Central memory CD8-positive, alpha-beta T cell (primary cell): Measurements from ENCODE around the gene MPP3.

Experiments
- ATAC-seq: fragments of 150-1000 bp; cut with Tn5 transposase; replicated peaks from 2 replicates; pipeline ENCODE4 v1.10.0; 2022; ENCODE audit warnings: mild to moderate bottlenecking, moderate FRiP score, moderate number of reproducible peaks; ENCODE audit not compliant: poor library complexity, severe bottlenecking; ENCODE audit errors: extremely low read depth
- DNase-seq, 2 donors: peaks; one replicate each; pipeline ENCODE4 v3.0.0; 2021; ENCODE audit warnings: low spot score in 2 of 2
- H3K27ac Mint-ChIP-seq: one replicate; pipeline ENCODE4 v1.8.0; 2022; ENCODE audit warnings: low read depth, mild to moderate bottlenecking, moderate library complexity, mixed read lengths
- H3K27me3 Mint-ChIP-seq: one replicate; pipeline ENCODE4 v1.8.0; 2022; ENCODE audit warnings: mixed read lengths
- H3K36me3 Mint-ChIP-seq: one replicate; pipeline ENCODE4 v1.8.0; 2022; ENCODE audit warnings: mild to moderate bottlenecking, moderate library complexity, mixed read lengths; ENCODE audit not compliant: insufficient read depth
- H3K4me1 Mint-ChIP-seq: one replicate; pipeline ENCODE4 v1.8.0; 2022; ENCODE audit warnings: mixed read lengths
- H3K4me3 Mint-ChIP-seq: one replicate; pipeline ENCODE4 v1.8.0; 2022; ENCODE audit warnings: mild to moderate bottlenecking, moderate library complexity, mixed read lengths
- H3K9me3 Mint-ChIP-seq: one replicate; pipeline ENCODE4 v1.8.0; 2022; ENCODE audit warnings: mixed read lengths

Gene MPP3

DNA sequence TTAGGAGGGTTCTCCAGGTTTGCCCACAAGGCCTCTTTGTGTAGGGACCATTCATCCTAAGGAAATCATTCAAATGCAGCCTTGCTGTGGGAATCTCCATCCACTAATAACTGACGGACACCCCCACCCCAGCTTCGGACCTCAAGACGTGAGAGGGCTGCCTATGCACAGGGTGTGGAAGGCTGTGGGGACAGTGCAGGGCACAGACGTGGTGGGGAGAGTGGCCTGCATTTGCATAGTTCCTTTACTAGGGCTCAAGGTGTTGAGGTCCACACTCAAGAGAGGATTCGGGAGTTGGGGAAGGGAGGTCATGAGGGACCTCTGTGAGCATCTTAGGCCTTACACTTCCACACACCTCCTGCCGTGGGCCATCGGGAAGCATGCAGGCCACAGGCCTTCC is 64.0 kb downstream of the MPP3 start:
- H3K36me3 Mint-ChIP-seq, result peaks cover 6% of the 10 kb centered on the region
- ATAC-seq, result no peak
- no peak overlapping the region for H3K4me3 Mint-ChIP-seq
- DNase-seq, result no peak
- peaks cover 13% of the 10 kb centered on the region for H3K4me1 Mint-ChIP-seq
- H3K27ac Mint-ChIP-seq, result no peak overlapping the region
- H3K9me3 Mint-ChIP-seq, result no peaks in the 10 kb centered on the region
- no peaks in the 10 kb centered on the region for H3K27me3 Mint-ChIP-seq

DNA sequence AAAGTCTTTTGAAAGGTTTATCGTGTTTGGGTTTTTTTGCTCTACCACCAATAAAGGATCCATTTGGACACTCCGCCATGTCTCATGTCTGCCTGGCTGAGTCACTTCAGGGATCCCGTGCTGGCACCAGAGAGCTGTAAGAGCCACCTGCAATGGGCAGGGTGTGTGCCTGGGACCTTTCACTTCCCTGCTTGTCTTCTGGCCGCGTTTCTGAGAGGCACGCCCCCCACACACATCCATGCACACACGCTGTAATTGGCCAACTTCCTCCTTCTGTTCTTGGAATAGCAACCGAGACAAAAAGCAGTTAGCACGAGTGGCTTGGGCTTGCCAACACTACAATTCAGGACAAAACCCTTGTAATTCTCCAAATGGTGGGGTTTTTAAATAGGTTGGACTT is 64.6 kb downstream of the MPP3 start:
- Mint-ChIP-seq H3K9me3 (no peaks in the 10 kb centered on the region), H3K4me3 (no peak overlapping the region), H3K27ac (no peak overlapping the region), H3K27me3 (no peaks in the 10 kb centered on the region), H3K36me3 (peaks cover 6% of the 10 kb centered on the region), H3K4me1 (peaks cover 11% of the 10 kb centered on the region)
- ATAC-seq, result no peak
- DNase-seq, result no peak

DNA sequence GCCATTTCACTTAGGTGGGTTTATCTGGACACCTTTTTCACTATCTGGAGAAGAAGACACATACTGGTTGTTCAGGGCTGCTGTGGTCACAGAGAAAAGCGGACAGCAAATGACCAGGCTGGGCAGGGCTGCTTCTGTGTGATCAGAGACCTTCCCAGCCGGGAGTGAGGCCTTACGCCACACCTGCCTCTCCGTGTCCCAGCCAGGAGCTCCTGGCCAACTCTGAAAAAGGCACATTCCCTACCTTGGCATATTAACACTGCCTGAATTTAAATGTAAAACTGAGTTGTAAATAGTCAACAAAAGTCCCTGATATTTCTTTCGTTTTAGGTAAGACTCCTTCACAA is 65.3 kb downstream of the MPP3 start:
- no peaks in the 10 kb centered on the region for H3K9me3 Mint-ChIP-seq
- H3K4me1 Mint-ChIP-seq, result peaks cover 4% of the 10 kb centered on the region
- H3K36me3 Mint-ChIP-seq, result peaks cover 2% of the 10 kb centered on the region
- no peak overlapping the region for H3K27ac Mint-ChIP-seq
- H3K4me3 Mint-ChIP-seq, result no peak overlapping the region
- H3K27me3 Mint-ChIP-seq, result no peaks in the 10 kb centered on the region
- ATAC-seq (no peak), DNase-seq (no peak)

DNA sequence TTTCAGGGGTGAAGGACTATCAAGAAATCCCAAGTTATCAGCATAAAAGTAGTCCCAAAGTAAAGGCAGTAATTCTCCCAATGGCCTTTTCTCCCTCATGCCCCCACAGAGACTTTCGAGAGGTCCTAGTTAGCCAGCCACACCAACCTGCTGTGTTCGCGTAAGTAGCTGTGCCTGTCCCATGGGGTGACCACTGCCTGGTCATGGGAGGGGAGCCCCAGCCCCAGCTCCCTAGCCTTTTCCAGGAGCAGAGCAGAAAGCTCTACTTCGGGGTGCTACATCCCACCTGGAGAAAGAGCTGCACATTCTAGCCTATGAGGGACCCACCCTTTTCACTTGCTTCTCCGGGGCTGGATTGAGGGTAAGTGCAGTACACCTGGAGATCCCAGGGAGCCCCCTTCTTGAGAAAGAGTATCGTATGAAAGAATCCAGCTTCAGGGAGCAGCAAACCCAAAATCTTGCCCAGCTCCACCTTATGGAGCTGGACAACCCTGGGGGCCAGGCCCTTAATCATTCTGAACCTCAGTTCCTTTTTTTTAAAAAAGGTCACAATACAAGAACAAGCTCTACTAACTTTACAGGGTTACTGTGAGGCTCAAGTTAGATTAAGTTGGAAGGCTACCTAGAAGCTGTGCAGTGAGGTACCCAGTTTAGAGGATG is 65.8 kb downstream of the MPP3 start:
- no peaks in the 10 kb centered on the region for H3K4me1 Mint-ChIP-seq
- H3K4me3 Mint-ChIP-seq, result no peak overlapping the region

DNA sequence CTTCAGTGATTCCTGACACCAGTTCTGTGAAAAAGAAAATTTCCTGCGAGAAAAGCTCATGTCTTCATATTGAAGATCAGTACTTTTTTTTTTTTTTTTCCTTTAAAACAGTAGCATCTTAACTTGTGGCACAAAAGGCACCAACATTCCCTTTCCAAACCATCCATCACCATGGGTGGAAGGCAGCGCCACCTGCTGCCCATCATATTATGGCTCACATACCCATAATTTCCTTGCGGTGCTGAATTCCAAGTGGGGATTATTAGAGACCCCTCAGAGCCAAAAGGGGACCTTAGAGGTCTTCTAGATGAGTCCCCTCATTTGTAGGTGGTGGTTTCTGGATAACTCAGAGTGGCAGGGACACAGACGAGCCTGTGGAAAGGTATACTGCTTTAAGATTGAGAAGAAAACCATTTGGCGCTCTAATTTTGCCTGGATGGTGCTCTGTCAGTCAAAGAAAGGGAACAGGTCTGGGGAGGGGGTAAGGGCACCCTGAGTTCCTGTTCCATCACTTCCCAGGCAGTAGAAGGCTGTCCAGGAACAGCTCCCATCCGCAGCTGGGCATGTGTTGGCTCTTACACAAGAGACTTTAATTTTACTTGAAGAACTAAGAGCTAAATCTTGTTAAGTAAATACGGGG is 66.4 kb downstream of the MPP3 start:
- ATAC-seq (no peak), DNase-seq (peak in 1 of 2 donors; percentile 40)
- Mint-ChIP-seq H3K4me1 (no peaks in the 10 kb centered on the region), H3K27me3 (no peaks in the 10 kb centered on the region), H3K36me3 (peaks cover 2% of the 10 kb centered on the region), H3K4me3 (no peak overlapping the region), H3K9me3 (no peaks in the 10 kb centered on the region), H3K27ac (no peak overlapping the region)

More for the DNA sequence above, 65.8 kb downstream of the MPP3 start:
- Mint-ChIP-seq H3K9me3 (no peaks in the 10 kb centered on the region), H3K27me3 (no peaks in the 10 kb centered on the region), H3K36me3 (peaks cover 2% of the 10 kb centered on the region), H3K27ac (no peak overlapping the region)
- DNase-seq, result no peak
- no peak for ATAC-seq

DNA sequence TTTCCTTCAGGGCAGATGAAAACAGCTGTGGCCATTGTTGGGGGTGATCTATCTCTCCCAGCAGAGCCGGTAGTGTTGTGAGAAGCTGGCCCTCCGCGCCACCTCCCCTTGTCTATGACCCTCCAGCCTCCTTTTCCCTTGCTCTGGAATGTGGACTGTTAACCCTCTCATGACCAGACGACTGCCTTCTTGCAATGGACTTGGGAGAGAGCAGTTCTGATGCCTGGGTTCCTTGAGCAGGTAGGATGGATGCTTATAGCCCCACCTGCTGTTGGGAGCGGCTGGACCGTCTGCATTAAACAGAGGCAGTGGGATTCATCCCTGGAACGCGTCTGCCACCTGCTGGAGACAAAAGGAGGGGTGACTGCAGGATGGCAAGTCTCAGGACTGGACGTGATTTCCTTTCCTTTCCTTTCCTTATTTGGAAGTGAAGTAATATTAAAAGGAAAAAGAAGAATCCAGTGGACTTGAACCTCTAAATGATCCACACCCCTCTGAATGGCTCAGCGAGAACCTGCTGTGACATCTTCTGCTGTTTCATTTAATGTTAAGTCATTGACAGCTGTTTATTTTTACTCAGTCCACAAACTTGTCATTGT is 72.6 kb downstream of the MPP3 start:
- peaks cover 39% of the 10 kb centered on the region for H3K27me3 Mint-ChIP-seq
- ATAC-seq (peak; percentile 56), DNase-seq (peak; percentile 79 to 81)
- no peak overlapping the region for H3K27ac Mint-ChIP-seq
- H3K36me3 Mint-ChIP-seq, result peaks cover 1% of the 10 kb centered on the region
- no peaks in the 10 kb centered on the region for H3K9me3 Mint-ChIP-seq
- H3K4me3 Mint-ChIP-seq, result no peak overlapping the region
- no peaks in the 10 kb centered on the region for H3K4me1 Mint-ChIP-seq

DNA sequence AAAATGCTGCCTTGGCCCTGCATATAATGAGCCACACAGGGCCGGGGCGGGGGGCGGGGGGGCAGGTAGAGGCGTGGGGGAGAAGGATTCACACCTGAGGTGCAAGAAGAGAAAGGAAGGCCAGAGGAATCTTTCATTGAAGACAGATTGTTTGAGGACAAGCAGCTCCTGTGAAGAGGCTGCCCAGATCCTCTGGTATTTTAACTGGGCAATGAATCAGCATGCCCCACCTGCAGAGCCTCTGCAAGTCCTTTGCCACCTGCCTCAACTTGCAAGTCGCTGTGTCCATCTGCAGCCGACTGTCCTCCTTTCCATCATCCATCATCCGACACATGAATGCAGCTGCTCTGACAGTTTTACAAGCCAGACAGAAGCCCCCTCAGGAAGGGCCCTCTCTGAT is 73.1 kb downstream of the MPP3 start:
- Mint-ChIP-seq H3K4me1 (no peaks in the 10 kb centered on the region), H3K36me3 (peaks cover 1% of the 10 kb centered on the region), H3K27ac (no peak overlapping the region), H3K4me3 (no peak overlapping the region), H3K9me3 (no peaks in the 10 kb centered on the region), H3K27me3 (peaks cover 40% of the 10 kb centered on the region)
- no peak for ATAC-seq
- no peak for DNase-seq

DNA sequence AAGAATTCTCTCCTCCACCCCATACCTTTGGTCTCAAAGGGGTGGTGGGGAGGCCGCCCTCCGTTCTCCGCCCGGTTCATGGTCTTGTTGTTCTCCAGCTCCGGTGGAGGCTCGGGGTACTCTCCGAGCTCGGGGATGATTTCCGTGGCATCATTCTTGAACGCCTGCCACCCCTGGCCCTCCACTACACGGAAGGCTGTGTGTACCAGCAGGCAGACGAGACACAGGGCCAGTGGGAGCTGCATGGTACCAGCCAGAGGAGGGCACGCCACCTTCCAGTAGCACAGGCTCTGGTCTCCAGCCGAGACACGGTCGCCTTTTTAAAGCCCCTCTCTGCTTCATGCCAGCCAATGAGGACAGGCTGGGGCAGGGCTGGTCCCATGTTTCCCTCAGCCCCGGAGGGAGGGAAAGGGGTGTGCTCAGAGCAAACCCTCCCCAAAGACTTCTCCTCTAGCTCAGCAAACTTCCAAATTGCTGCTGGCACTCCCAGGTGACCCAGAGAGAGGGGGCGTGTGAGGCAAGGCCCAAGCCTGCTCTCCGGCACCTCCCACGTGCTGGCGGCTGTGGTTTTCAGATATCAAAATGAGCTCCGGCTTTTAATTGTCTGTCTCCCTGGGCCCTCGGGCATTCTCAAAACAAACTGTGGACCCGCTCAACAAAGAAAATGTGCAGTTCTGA is 74.3 kb downstream of the MPP3 start, which contains the start of gene SOST:
SOST (minus strand) TSS at position 295 of the 678 bp plus-strand sequence; CDS start at position 245, 50 bp downstream.
- ATAC-seq, result no peak
- Mint-ChIP-seq H3K36me3 (peaks cover 1% of the 10 kb centered on the region), H3K27me3 (peaks cover 48% of the 10 kb centered on the region), H3K4me1 (peaks cover 5% of the 10 kb centered on the region), H3K4me3 (no peak within 1 kb of the TSS), H3K27ac (no peak within 1 kb of the TSS), H3K9me3 (no peaks in the 10 kb centered on the region)
- DNase-seq, result no peak

DNA sequence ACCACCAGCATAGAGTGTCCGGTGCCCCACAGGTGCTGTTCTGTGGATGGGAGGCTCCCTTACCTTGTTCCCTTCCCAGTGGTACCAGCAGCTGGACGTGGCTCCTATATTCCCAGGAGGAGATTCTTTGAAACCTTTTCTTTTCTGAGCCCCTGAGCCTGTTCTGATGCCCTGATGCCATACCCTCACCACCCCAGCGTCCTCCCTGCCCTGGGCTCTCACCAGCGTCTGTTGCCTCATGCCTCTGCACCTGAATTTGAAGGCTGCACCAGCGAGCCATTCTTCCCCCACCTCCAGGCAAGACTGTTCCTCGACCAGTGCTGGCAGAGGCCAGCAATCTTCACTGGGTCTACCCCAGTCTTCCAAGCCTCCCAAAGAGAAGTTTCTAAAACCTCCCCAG is 74.9 kb downstream of the MPP3 start:
- Mint-ChIP-seq H3K36me3 (peaks cover 1% of the 10 kb centered on the region), H3K9me3 (no peaks in the 10 kb centered on the region), H3K27ac (no peak overlapping the region), H3K4me3 (no peak overlapping the region), H3K4me1 (peaks cover 9% of the 10 kb centered on the region), H3K27me3 (peaks cover 53% of the 10 kb centered on the region)
- no peak for ATAC-seq
- no peak for DNase-seq

DNA sequence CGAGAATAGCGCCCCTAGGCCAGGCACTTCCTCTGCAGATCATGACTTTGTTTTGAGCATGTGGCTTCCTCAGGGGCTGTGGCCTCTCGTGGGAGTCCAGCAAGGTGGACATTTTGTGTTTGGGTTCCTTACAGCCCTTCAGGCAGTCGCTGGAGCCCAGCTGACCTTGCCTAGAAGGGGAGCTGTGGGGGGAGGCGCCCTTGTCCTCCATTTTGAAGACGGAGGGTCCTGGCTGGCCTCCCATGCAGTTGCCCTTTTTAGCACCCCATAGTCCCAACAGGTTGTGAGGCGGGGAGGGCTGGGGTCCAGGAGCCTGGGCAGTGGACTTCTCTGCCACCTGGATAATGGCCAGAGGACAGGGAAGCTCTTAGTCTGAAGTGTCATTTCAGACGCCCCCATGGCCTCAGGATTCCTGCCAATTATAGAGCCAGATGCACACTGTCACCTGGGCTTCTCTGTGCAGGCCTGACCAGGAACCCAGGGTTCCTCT is 75.7 kb downstream of the MPP3 start:
- H3K27me3 Mint-ChIP-seq, result peaks cover 62% of the 10 kb centered on the region
- ATAC-seq (no peak), DNase-seq (no peak)
- no peak overlapping the region for H3K27ac Mint-ChIP-seq
- H3K36me3 Mint-ChIP-seq, result peaks cover 1% of the 10 kb centered on the region
- H3K4me3 Mint-ChIP-seq, result no peak overlapping the region
- no peaks in the 10 kb centered on the region for H3K9me3 Mint-ChIP-seq
- H3K4me1 Mint-ChIP-seq, result peaks cover 16% of the 10 kb centered on the region

DNA sequence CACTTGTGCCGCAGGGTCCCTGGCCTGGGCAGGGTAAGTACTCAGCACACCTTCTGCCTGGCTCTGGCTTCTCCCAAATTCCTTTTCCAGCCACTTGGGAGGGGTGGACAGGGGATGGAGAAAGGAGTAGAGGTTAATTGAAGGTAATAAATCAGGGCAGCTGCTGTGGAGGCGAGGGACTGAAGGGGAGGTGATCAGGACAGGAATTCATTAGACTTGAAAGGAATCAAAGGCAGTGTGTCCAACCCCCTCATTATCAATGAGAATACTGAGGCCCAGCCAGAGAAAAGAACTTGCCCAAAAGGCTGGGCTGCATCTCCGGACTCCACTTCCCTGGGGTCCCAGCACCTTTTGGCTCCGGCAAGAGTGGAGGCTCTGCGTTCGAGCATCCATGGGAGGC is 76.7 kb downstream of the MPP3 start:
- Mint-ChIP-seq H3K36me3 (peaks cover 1% of the 10 kb centered on the region), H3K9me3 (no peaks in the 10 kb centered on the region), H3K27me3 (peaks cover 72% of the 10 kb centered on the region), H3K4me3 (no peak overlapping the region), H3K27ac (no peak overlapping the region), H3K4me1 (peaks cover 16% of the 10 kb centered on the region)
- DNase-seq (no peak), ATAC-seq (no peak)

DNA sequence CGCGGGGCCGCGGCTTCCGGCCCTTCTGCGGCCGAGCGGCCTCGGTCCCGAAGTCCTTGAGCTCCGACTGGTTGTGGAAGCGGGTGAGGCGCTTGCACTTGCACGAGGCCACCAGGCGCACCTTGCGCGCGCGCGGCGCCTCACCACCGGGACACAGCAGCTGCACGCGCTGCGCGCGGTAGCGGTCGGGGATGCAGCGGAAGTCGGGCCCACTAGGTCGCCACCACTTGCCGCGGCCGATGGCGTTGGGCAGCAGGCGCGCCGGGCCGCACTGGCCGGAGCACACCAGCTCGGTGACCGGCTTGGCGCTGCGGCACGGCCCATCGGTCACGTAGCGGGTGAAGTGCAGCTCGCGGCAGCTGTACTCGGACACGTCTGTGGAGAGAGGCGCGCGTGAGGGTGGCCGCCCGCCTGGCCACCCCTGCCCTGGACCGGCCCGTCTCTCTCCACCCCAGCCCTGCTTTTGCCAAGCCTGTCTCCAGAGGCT is 77.5 kb downstream of the MPP3 start:
- ATAC-seq, result no peak
- Mint-ChIP-seq H3K4me1 (peaks cover 16% of the 10 kb centered on the region), H3K9me3 (no peaks in the 10 kb centered on the region), H3K27me3 (peaks cover 80% of the 10 kb centered on the region), H3K4me3 (no peak overlapping the region), H3K27ac (no peak overlapping the region), H3K36me3 (peaks cover 1% of the 10 kb centered on the region)
- no peak for DNase-seq
